Omental fat pad (tissue), 4 donors: ENCODE results near the gene KLHL26. TPM values are rescaled to one million over a fixed set of nuclear protein-coding genes. Genes with fewer than 3 reads are reported as not detected.

Source experiments
- ATAC-seq: fragments of 150-250 bp; one replicate; pipeline ENCODE4 v1.9.1; 2016; ENCODE audit warnings: mild to moderate bottlenecking, moderate library complexity; ENCODE audit not compliant: low FRiP score
- DNase-seq: peaks from one replicate; pipeline ENCODE4 v3.0.0-alpha.2; 2019; ENCODE audit warnings: low spot score
- CTCF ChIP-seq, 3 donors: fragments of 450-650 bp; IDR thresholded peaks; one replicate each; pipeline ENCODE4 v1.5.1; 2016 to 2017; ENCODE audit warnings: antibody characterized with exemption in 3 of 3, mild to moderate bottlenecking in 3 of 3, moderate library complexity in 2 of 3
- total RNA-seq, 4 donors: library from RNA; depleted of rRNA; stranded (reverse); fragments of >200 nt; gene quantifications; one replicate each; pipeline ENCODE4 v1.1.0, GENCODE V29; 2016

Gene KLHL26
- total RNA-seq, 4 donors from 2014 or later = 6.3 to 17.8 (median 11.6) TPM

- no peak for DNase-seq
- no peak for ATAC-seq
- TF ChIP-seq CTCF (IDR thresholded peaks at IDR 0.05) = no peak
Observed at GRCh38 chr19:18660939-18661670, 24.3 kb downstream of the KLHL26 start.

GRCh38 chr19:18662972-18663732 is 26.3 kb downstream of the KLHL26 start:
- DNase-seq = no peak
- TF ChIP-seq CTCF (IDR thresholded peaks at IDR 0.05) = no peak
- ATAC-seq = no peak

GRCh38 chr19:18663940-18664530 is 27.2 kb downstream of the KLHL26 start:
- DNase-seq = no peak
- no peak for ATAC-seq
- TF ChIP-seq CTCF (IDR thresholded peaks at IDR 0.05) = no peak

GRCh38 chr19:18665771-18666202 is 29.0 kb downstream of the KLHL26 start:
- no peak for ATAC-seq
- TF ChIP-seq CTCF (IDR thresholded peaks at IDR 0.05) = no peak

GRCh38 chr19:18666317-18666716 is 29.5 kb downstream of the KLHL26 start:
- ATAC-seq = no peak
- no peak for TF ChIP-seq CTCF (IDR thresholded peaks at IDR 0.05)
- no peak for DNase-seq

More at GRCh38 chr19:18665771-18666202, 29.0 kb downstream of the KLHL26 start:
- DNase-seq = no peak

GRCh38 chr19:18666784-18667183 is 30.0 kb downstream of the KLHL26 start:
- ATAC-seq (no peak), DNase-seq (no peak)
- no peak for TF ChIP-seq CTCF (IDR thresholded peaks at IDR 0.05)
